NCI-H1092 treated with DMSO at 0.1 percent for 48 hours (cell line): ENCODE measurements around the gene CASTOR1.

Source experiments
- DNase-seq: peaks from one replicate; lab custom pipeline; 2025; lab: John Stamatoyannopoulos, UW

CASTOR1 gene

DNA sequence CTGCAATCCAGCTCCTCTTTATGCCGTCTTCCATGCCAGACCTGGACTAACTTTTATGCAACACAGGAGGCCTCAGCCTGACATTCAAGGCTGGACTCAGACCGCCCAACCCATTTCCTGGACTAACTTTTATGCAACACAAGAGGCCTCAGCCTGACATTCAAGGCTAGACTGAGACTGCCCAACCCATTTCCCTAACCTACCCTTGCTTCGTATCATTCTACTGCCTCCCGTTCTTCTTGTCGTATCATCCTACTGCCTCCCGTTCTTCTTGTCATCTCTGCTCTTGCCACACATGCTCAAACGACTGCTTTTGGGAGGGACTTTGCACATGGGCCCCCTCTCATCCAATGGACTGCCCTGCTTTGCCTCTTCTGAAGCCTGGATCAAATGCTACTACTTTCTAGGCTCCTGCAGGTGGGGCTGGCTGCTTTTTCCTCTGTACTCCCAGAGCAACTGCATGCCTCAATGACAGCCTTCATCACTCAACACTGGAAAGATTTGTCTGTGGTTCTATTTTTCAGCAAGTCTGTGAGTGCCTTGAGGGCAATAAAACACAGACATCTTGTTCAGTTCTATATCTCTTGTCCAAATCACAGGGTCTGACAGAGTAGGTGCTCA lies 29.6 kb upstream of the CASTOR1 start:
- DNase-seq, result no peak

DNA sequence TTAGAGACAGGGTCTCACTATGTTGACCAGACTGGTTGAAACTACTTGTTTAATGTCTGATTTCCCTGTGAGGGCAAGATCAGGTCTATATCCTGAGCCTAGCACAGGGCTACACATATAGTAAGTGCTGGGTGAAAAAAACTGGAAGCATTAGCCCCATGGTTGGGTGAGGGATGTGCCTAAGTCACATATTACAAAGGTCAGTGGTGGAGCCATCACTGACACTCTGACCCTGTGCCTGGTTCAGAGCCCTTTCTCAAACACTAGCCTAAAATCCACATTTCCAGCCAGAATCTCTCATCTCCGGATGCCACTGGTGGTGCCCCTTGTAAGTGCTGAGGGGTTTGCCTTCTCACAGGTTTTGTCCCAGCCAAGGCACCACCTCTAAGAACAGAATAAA lies 28.5 kb upstream of the CASTOR1 start:
- DNase-seq, result no peak

DNA sequence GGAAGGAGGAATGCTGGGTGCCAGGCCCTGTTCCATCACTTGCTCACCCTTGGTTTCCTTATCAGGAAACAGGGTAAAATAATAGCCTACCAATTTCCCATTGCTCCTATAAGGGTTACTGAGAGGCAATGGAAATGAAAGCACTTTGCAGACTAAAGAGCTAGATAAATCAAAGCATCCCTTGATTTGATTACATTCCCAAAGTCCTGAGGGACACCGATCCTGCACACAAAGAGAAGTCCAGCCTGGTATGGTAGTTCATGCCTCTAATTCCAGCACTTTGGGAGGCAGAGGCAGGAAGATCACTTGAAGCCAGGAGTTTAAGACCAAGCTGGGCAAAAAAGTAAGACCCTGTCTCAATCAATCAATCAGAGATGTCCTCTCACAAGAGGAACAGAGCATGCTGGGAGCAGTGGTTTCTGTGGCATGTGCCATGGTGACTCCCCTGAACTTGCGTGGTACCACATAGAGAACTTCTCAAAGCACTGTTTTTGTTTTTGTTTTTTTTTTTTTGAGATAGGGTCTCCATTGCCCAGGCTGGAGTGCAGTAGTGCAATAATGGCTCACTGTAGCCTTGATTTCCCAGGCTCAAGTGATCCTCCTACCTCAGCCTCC lies 26.8 kb upstream of the CASTOR1 start:
- no peak for DNase-seq

DNA sequence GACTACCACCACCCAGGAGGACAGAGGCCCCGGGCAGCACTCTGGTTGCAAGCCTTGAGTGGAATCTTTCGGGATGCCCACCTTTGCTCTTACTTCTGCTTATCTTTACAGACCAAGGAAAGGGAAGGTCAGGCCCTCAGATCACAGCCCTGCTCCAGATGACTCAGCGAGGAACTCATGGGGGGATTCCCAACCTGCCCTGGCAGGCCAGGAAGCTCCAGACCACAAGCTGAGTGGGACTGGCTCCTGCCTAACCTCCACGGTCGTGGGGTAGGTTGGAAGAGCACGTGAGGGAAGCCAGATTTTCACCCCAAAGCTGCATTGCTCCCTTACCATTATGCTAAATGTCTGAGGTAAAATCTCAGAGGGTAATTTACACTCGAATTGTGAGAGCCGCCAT lies 25.6 kb upstream of the CASTOR1 start:
- DNase-seq, result no peak

DNA sequence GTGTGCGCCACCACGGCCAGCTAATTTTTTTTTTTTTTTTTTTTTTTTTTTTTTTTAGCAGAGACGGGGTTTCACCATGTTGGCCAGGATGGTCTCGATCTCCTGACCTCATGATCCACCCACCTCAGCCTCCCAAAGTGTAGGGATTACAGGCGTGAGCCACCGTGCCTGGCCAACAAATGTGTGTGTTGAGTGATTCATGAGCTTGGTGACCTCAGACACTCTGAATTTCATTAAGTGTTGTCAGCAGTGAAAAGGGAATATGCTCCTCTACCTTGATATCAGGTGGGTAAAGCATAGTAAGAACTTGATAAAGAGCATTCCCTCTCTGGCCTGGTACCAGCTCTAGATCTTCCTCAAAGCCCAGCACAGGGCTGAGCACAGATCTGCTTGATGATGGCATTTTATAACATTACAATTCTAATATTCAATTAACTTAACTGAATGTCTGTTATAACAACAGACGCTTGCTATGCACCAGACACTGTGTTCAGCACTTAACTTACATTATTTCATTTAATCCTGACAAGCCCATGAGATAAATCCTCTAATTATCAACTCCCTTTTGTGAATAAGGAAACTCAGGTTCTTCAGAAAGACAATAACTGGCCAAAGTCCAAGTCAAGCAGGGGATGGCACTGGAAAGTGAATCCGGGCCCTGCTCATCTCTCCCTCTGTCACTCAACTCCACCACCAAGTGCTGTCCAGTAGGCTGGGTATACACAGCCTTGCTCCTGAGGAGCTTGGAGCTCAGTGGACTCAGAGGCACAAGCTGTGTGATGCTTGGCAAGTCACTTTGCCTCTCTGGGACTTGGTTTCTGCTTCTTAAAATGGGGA lies 24.4 kb upstream of the CASTOR1 start:
- DNase-seq, result no peak

DNA sequence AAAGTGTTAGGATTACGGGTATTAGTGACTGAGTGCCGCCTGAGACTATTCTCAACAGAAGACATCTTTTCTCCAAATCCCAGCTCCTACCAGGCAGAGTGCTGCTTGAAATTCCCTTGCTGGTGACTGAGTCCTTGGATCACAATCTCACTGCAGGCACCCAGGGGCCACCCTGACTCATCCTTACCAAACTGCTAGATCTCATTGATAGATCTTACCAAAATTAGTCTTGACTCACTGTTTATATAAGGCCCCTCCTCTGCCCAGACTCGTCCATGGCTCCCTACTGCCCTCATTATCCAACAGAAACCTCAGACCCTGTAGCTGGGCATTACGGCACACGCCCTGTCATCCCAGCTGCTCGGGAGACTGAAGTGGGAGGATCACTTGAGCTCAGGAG lies 22.7 kb upstream of the CASTOR1 start:
- no peak for DNase-seq

DNA sequence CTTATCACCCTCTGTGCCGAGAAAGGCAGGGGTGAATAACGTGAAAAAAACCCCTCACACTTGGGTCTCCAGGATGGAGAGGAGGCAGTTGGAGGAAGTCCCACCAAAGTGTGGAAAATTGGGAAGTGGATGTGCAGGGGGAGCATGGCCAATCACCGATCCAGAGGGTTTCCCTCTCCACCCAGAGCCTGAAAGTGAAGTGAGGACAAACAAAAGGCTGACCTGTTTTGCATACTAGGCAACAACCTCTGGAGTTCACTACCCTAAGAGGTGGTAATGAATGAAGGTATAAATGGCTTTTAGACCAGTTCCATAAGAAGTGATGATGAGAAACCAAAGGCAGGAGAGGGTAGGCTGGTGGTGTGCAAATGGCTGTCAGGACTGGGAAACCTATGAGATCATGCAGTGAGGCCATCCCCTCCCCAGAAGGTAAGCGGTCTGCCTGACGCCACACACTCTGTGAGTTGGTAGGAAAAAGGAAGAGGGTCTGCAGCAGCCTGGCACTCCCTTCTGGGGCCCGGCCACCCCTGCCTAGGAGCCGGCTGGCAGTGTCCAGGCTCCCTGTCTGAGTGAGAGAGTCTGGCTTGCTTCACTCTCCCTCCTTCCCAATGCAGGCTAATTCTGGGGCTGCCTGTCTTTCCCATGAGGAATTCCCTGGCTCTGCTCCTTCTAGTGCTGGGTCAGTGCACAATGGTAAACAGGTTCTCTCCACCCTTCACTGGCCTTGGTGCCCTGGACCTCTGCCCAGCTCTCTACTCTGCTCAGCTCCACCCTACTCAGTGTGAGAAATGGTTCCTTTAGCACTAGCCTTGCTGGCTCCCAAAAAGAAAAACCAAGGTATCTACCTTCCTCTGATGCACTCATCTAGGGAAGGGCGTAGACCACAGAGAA lies 21.8 kb upstream of the CASTOR1 start:
- no peak for DNase-seq

DNA sequence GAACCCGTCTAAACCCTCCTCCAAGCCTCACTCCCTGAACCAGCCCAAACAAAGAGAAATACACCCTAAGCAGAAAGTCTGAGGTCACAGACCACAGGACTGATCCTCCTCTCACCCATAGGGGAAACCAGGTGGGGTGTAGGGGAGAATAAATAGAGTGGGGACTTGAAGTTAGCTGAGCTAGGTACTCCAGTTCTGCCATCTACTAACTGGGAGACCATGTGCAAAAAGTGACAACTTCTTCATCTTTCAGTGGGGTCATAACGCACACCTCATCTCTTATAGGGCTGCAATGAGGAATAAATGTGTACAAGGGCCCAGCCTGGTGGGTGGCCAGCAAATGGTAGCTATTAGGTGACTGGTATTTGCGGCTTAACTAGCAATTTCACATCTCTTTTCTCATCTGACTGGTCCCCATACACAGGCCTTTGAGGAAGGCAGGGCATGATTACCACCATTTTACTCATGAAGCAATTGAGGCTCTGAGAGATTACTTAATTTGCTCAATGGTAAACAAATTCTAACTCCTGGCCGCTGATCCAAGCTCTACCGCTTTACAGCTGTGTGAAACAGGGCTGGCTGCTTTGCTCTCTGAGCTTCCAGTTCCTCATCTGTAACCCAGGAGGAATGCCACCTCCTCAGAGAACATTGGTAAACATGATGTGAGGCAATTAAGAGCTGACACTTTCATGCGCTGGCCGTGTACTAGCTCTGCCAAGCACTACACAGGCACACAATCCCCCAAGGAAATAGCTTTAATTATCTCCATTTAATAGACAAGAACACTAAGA lies 20.8 kb upstream of the CASTOR1 start:
- DNase-seq, result no peak

DNA sequence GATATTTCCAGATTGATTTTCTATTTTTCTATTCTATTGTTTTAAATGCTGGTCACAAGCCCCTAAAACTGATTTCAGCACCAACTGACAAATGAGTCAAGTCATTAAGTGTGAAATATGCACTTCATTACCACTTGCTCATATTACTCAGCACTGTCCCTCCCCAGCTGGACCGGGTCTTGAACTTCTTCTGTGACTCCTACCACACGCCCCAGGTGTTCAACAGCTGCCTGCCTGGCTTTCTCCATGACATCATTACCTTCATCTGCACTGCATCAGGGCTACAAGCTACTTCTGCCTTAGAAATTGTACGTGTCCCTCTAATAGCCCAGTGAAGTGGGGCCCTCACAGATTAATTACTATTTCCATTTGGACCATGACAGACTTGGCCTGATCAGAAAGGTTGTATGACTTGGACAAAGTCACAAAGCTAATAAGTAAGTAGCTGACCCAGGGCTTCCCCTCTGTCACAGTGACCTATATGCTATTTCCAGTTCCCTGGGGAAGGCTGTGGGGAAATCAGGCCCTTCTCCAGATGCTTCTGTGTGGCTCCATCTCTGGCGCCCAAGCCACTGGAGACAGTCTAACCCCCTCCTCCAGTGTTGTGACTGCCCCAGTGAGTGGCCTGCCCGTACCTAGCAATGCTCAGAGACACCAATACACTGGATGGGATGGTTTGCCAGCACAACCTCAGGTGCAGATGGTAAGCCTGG lies 19.4 kb upstream of the CASTOR1 start:
- DNase-seq, result no peak

DNA sequence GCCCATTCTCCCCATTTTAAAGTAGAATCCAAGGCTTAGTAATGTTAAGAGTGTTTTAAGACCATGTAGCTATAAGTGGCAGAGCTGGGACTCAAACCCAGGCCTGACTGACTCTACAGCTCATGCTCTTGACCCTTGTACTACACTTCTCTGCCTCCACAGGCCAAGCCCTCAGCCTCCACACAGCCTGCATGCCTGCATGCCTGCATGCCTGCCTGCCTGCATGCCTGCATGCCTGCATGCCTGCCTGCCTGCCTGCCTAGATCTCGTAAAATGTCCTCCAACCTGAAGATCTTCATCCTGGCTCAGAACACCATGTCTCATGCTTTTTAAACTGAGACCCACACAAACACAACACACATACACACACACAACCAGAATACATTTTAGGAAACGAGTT lies 18.8 kb upstream of the CASTOR1 start:
- no peak for DNase-seq

DNA sequence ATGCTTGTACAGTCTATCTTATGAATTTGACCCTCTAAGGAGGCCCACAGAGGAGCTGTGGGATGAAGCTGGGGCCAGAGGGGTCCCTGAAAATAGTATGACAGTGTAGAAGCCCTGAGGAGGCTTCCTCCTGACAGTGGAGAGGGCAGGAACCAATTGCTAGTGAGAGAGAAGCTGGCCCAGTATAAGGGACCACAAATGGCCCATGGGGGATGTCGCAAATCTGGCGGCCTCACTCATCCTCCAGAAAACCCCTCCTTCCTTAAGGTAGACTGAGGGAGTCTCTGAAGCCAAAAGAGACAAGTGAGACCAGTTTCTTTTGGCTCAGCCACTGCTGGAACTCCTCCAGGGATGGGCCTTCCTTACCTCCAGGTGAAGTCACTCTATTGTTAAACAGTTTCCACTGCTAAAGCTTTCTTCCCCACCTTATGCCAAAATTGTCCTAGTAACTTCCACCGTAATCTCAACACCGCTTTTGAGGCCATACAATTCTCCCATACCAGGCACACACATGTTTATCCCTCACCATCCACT lies 17.8 kb upstream of the CASTOR1 start:
- no peak for DNase-seq

DNA sequence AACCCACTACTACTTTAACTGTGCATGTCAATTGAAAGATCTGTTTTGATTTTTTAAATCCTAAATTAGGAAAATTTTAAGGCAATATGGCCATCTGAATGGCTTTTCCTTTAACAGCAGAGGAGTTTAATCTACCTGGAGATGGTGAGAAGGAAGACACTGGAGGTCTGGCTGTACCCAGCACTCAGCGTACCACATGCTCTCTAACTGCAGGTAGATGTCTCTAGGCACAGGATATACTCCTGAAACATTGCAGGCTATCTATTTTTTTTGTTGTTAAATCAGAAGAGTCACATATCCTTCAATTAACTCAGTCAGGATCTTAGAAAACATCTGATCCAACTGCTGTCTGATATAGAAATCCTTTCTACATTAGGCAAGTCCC lies 17.3 kb upstream of the CASTOR1 start:
- DNase-seq, result no peak

DNA sequence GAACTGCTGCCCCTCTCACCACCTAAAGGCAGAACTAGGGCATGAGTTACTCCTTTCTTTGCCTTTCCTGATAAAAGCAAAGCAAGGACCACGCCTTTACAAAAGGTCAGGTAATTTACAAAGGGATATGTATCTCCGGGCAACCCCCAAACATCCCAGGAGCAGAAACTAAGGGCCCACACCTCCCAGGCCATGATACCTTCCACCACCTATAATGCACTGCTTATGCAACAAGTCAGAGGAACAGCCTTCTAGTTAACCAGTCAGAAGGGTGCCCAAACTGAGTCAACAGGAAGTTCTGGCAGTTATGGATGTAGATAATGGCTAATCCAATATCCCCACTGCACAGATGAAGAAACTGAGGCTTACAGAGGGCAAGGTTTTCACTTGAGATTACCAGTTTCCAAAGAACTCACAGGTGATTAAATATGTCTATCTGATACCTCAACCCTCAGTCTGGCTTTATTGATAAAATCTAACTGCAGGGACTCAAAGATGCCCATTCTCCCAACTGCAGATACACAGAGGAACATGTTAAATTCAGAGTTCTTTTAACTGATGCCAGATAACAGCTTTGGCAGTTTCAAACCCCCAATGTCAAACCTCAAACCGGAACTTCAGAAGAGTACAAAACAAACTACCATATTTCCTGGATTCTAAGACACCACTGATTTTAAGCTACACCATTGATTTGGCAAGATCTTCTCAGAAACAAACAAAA lies 16.8 kb upstream of the CASTOR1 start:
- no peak for DNase-seq

DNA sequence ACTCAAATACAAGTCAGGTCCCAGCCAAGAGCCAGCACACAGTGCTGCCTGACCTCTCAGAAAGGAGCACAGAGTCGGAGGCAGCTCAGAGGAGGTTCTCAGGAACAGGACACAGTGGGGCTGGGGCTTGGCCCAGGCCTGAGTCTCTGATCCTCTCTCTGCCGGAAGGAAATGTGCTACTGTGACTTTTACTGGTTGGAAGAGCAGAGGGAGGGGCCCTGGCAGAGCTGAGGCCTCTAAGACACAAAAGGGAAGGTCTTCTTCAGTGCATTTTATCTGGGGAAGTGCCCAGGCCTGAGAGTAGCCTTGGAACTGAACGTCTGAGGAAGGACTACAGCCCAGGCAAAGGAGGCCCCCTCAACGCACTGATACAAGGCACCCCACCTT lies 16.2 kb upstream of the CASTOR1 start:
- no peak for DNase-seq

DNA sequence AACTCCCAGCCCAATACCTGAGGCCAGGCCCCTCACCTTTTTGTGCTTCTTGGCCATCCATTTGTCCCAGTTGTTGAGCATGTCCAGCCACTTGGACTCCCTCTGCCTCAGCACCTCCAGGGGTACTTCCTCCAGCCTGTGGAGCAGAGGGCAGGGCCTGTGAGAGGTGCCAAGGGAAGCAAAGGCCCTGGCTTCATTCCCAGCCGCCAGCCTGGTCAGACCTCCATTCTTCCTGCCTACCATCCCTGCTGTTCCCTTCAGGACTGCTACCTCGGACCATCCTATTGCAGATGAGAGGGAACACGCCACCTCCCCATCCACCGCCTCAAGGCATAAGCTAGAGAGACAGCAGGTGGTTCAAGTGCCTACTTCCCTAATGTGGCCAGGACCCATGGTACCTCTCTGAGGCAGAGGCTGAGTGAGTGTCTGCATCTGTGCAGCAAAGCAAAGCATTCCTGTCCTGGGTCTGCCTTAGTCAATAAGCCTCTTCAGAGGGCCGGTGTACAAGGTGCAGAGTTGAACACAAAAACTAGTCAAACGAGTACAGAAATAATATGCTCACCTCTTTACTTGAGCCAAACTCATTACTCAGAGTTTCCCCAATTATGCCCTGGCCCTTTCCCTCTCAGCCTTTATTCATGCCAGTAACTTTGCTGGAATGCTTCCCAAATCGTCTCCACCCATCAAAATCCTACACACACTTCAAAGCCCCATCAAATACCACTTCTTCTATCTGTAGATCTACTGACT lies 15.4 kb upstream of the CASTOR1 start:
- no peak for DNase-seq

DNA sequence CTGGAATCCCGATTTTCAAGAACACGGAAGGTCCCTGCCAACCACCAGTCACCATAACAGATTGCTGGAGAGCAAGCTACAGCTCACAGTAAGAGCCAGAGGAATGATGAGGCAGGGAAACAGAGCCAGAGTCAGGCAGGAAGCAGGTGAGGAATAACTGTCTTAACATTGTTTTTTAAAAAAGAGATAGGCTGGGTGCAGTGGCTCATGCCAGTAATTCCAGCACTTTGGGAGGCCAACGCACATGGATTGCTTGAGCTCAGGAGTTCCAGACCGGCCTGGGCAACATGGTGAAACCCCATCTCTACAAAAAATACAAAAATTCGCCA lies 13.5 kb upstream of the CASTOR1 start:
- DNase-seq, result no peak

DNA sequence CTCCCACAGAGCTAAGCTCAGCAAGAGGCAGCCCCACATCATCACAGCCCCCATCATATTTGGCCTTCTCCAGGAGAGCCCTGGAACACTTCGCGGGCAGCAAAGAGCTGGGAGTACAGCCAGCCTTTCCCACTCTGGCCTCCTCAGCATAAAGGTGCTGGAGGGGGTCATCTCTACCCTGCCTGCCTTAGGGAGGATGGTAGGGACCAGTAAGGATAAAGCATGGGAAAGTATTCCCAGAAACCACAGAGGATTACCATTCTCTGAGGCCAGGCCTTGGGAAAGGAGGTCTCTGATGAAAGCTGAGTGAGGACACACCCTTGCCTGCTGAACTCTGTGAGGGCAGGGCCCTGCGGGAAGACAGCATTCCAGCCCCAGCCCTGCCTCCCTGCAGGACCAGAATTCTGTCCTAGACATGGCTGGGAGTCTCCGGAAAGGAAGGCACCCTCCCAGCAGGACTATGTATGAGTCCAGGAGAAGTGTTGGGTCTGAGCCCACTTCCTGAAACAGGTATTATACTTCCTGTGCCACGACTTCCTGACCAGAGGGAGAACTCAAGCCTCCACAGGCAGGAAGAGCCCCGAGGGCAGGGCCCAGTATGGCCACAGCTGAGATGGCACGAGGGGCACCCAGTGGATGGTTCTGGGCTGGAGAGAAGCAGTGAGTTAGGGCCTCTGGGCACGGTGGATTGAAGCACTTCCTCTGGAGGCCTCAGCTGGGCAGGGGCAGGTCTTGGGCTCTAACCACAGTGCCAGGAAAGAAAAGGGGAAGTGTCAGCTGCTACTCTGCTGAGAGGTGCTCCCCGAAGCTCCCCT lies 12.9 kb upstream of the CASTOR1 start:
- DNase-seq, result no peak

DNA sequence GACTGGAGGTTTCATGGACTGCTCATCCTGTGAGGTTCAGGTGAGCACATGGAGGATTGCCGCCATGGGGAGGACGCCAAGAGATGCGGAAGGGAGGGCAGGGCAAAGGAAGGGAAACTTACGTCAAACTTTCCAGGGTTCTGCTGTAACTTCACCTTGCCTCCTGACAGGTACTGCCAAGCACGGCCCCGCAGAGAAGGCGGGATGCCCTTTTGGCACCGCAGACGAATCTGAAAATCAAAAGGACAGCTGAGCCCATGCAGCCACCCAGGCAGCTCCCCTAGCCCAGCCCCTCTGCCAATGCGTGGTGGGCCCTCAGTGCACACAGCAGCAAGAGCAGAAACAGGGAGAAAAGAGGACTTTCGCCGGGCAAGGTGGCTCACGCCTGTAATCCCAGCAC lies 10.0 kb upstream of the CASTOR1 start:
- no peak for DNase-seq
